ENCODE measurements around the gene CDC73.

GRCh38 chr1:193179094-193179493, 57.3 kb downstream of the CDC73 start:
- TF ChIP-seq, protein P1, sequence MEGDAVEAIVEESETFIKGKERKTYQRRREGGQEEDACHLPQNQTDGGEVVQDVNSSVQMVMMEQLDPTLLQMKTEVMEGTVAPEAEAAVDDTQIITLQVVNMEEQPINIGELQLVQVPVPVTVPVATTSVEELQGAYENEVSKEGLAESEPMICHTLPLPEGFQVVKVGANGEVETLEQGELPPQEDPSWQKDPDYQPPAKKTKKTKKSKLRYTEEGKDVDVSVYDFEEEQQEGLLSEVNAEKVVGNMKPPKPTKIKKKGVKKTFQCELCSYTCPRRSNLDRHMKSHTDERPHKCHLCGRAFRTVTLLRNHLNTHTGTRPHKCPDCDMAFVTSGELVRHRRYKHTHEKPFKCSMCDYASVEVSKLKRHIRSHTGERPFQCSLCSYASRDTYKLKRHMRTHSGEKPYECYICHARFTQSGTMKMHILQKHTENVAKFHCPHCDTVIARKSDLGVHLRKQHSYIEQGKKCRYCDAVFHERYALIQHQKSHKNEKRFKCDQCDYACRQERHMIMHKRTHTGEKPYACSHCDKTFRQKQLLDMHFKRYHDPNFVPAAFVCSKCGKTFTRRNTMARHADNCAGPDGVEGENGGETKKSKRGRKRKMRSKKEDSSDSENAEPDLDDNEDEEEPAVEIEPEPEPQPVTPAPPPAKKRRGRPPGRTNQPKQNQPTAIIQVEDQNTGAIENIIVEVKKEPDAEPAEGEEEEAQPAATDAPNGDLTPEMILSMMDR (IDR thresholded peaks at IDR 0.05; ENCODE audit: low read depth, low read length): no peak
- no peak for TF ChIP-seq EZH2phosphoT487 (IDR thresholded peaks at IDR 0.05; ENCODE audit: low read depth)

All from OCI-LY3 (cell line).